Osteocyte (in vitro differentiated cells): Measurements from ENCODE around the gene TMEM94. TPM values are rescaled to one million over a fixed set of nuclear protein-coding genes. Genes with fewer than 3 reads are reported as not detected.
A peak's percentile ranks its signal among the peaks of the same experiment; 100 is the strongest.

Experiments
- DNase-seq: peaks from one replicate; pipeline ENCODE4 v3.0.0; 2021; ENCODE audit warnings: mixed read lengths; ENCODE audit not compliant: unreplicated experiment; ENCODE audit errors: extremely low spot score
- H3K27ac Mint-ChIP-seq: one replicate; pipeline ENCODE4 v1.8.0; 2021; ENCODE audit warnings: mild to moderate bottlenecking, mixed read lengths; ENCODE audit not compliant: unreplicated experiment
- H3K27me3 Mint-ChIP-seq: one replicate; pipeline ENCODE4 v1.8.0; 2021; ENCODE audit warnings: mixed read lengths; ENCODE audit not compliant: unreplicated experiment
- H3K36me3 Mint-ChIP-seq: one replicate; pipeline ENCODE4 v1.8.0; 2021; ENCODE audit warnings: mixed read lengths; ENCODE audit not compliant: unreplicated experiment
- H3K4me1 Mint-ChIP-seq: one replicate; pipeline ENCODE4 v1.8.0; 2021; ENCODE audit warnings: mixed read lengths; ENCODE audit not compliant: unreplicated experiment
- H3K4me3 Mint-ChIP-seq: one replicate; pipeline ENCODE4 v1.8.0; 2021; ENCODE audit warnings: mild to moderate bottlenecking, moderate library complexity, mixed read lengths; ENCODE audit not compliant: unreplicated experiment
- H3K9me3 Mint-ChIP-seq: one replicate; pipeline ENCODE4 v1.8.0; 2021; ENCODE audit warnings: mixed read lengths; ENCODE audit not compliant: unreplicated experiment
- total RNA-seq: library from RNA; stranded (reverse); gene quantifications from 2 replicates; pipeline ENCODE4 v1.2.1, GENCODE V29; 2021
- TF ChIP-seq, protein P1 (sequence below): fragments of 200-600 bp; sonication (generic); IDR thresholded peaks from 2 replicates; pipeline ENCODE4 v1.5.0; 2021; ENCODE audit warnings: antibody characterized with exemption, mild to moderate bottlenecking, moderate library complexity

The TMEM94 gene
- total RNA-seq, 1 donor from 2014 or later = 78.4 TPM

- H3K9me3 Mint-ChIP-seq = no peaks in the 10 kb centered on the region
- H3K36me3 Mint-ChIP-seq = no peaks in the 10 kb centered on the region
- peak overlapping the region; percentile 97 for H3K27ac Mint-ChIP-seq
- peak overlapping the region; percentile 91 for H3K4me3 Mint-ChIP-seq
- TF ChIP-seq, protein P1, sequence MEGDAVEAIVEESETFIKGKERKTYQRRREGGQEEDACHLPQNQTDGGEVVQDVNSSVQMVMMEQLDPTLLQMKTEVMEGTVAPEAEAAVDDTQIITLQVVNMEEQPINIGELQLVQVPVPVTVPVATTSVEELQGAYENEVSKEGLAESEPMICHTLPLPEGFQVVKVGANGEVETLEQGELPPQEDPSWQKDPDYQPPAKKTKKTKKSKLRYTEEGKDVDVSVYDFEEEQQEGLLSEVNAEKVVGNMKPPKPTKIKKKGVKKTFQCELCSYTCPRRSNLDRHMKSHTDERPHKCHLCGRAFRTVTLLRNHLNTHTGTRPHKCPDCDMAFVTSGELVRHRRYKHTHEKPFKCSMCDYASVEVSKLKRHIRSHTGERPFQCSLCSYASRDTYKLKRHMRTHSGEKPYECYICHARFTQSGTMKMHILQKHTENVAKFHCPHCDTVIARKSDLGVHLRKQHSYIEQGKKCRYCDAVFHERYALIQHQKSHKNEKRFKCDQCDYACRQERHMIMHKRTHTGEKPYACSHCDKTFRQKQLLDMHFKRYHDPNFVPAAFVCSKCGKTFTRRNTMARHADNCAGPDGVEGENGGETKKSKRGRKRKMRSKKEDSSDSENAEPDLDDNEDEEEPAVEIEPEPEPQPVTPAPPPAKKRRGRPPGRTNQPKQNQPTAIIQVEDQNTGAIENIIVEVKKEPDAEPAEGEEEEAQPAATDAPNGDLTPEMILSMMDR = no peak
- no peaks in the 10 kb centered on the region for H3K27me3 Mint-ChIP-seq
- peak; percentile 86 for DNase-seq
- H3K4me1 Mint-ChIP-seq = peaks cover 26% of the 10 kb centered on the region
Observed at GRCh38 chr17:75457047-75457654, 716 bp downstream of the TMEM94 start.

DNA sequence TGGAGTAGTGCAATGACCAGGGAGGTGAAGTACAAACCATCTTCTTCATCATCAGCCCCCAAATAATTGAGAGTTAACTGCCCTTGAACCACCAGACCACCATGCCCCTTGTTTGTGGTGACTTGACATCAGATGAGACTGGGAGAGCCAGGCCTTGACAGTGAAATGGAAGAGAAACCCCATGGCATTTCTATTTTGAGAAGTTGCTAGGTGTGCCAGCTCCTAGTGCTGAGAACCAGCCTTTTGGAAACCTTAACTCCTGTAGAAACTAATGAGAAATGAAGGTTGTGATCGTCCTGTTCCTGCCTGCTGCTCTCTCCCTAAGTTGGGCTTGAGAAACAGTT, 2.8 kb downstream of the TMEM94 start:
- Mint-ChIP-seq H3K27ac (no peak overlapping the region), H3K27me3 (no peaks in the 10 kb centered on the region), H3K36me3 (no peaks in the 10 kb centered on the region), H3K4me3 (no peak overlapping the region), H3K9me3 (no peaks in the 10 kb centered on the region), H3K4me1 (peaks cover 26% of the 10 kb centered on the region)
- DNase-seq = no peak
- TF ChIP-seq, protein P1 = no peak

DNA sequence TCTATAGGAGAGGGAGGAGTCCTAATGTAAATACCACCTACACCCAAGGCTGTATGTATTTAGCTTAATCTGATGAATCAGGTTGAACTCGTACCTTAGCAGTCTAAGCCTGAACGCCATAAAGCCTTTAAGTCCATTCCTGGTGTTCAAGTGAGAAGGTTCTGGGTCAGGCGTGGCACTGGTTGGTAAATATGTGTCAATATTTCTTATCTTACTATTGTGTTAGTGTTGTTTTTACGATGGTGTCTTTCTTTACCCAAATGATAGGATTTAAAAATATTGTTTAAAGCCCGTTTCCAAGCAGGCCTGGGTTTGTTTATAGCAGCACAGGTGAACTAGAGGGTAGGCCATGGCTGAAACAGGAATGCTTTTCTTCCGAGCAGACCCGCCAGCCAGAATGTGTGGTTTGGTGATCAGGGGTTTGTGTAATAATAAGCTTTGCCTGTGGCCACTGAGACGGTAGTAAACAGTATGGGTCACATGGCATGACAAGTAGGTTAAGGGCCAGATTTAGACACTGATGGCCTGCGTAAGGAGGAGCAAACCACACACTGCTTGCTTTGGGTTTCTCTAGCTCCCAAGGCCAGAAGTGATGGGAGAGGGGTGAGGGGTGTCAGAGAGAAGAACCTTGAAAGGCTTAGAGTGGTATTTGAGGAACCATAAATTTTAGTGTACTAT, 3.3 kb downstream of the TMEM94 start:
- Mint-ChIP-seq H3K4me1 (peaks cover 26% of the 10 kb centered on the region), H3K27ac (peak overlapping the region; percentile 11), H3K36me3 (no peaks in the 10 kb centered on the region), H3K4me3 (no peak overlapping the region), H3K27me3 (no peaks in the 10 kb centered on the region), H3K9me3 (no peaks in the 10 kb centered on the region)
- TF ChIP-seq, protein P1 = no peak
- DNase-seq = no peak

- H3K27me3 Mint-ChIP-seq = no peaks in the 10 kb centered on the region
- no peaks in the 10 kb centered on the region for H3K9me3 Mint-ChIP-seq
- peaks cover 3% of the 10 kb centered on the region for H3K36me3 Mint-ChIP-seq
- H3K27ac Mint-ChIP-seq = no peak overlapping the region
- TF ChIP-seq, protein P1 = no peak
- H3K4me3 Mint-ChIP-seq = no peak overlapping the region
- DNase-seq = no peak
- H3K4me1 Mint-ChIP-seq = peaks cover 25% of the 10 kb centered on the region
Observed at GRCh38 chr17:75460295-75460694, 3.9 kb downstream of the TMEM94 start.

- no peaks in the 10 kb centered on the region for H3K9me3 Mint-ChIP-seq
- peaks cover 3% of the 10 kb centered on the region for H3K36me3 Mint-ChIP-seq
- DNase-seq = no peak
- H3K27ac Mint-ChIP-seq = no peak overlapping the region
- H3K27me3 Mint-ChIP-seq = no peaks in the 10 kb centered on the region
- H3K4me3 Mint-ChIP-seq = no peak overlapping the region
- peaks cover 6% of the 10 kb centered on the region for H3K4me1 Mint-ChIP-seq
- TF ChIP-seq, protein P1 = no peak
Observed at GRCh38 chr17:75463603-75464002, 7.2 kb downstream of the TMEM94 start.
